GM12878 (cell line): ENCODE results near the gene NFKBIE. TPM values are rescaled to one million over a fixed set of nuclear protein-coding genes. Genes with fewer than 3 reads are reported as not detected.
A peak's percentile ranks its signal among the peaks of the same experiment; 100 is the strongest.

Experiments
- ASH2L ChIP-seq: fragments of 300-600, 200-600 bp; sonication (generic); IDR thresholded peaks from 2 replicates; pipeline ENCODE4 v1.6.1; 2017; ENCODE audit warnings: low read depth, mild to moderate bottlenecking, borderline replicate concordance
- BACH1 ChIP-seq: fragments of 450-650 bp; IDR thresholded peaks from 2 replicates; pipeline ENCODE4 v1.6.1; 2017; ENCODE audit warnings: mild to moderate bottlenecking, borderline replicate concordance
- CTCF ChIP-seq, 3 experiments: IDR thresholded peaks in 2 of 3; conservative IDR thresholded peaks in 1 of 3; 2 replicates each; pipeline ENCODE4 v1.5.1; 2011; ENCODE audit warnings: low read depth in 3 of 3, low read length in 3 of 3, mild to moderate bottlenecking in 3 of 3, control low read depth in 2 of 3, moderate library complexity in 2 of 3, inconsistent platforms in 1 of 3, mixed read lengths in 1 of 3; ENCODE audit not compliant: control insufficient read depth in 2 of 3, insufficient read depth in 1 of 3; ENCODE audit errors: extremely low read depth in 1 of 3
- EGR1 ChIP-seq, 2 experiments: IDR thresholded peaks; 1 replicate in 1 of 2; 2 replicates in 1 of 2; pipeline ENCODE4 v1.6.1; 2011 to 2012; ENCODE audit warnings: low read depth in 2 of 2, low read length in 2 of 2, borderline replicate concordance in 1 of 2, mild to moderate bottlenecking in 1 of 2, moderate library complexity in 1 of 2
- IRF3 ChIP-seq: fragments of 450-650 bp; IDR thresholded peaks from 2 replicates; pipeline ENCODE4 v1.6.1; 2014; ENCODE audit warnings: mild to moderate bottlenecking
- IRF5 ChIP-seq: fragments of 450-650 bp; IDR thresholded peaks from 2 replicates; pipeline ENCODE4 v1.6.1; 2017; ENCODE audit warnings: borderline replicate concordance
- MTA3 ChIP-seq: IDR thresholded peaks from 2 replicates; pipeline ENCODE4 v1.6.1; 2012; ENCODE audit warnings: low read length, inconsistent platforms, borderline replicate concordance
- MYC ChIP-seq: IDR thresholded peaks from 2 replicates; pipeline ENCODE4 v1.6.1; 2011; ENCODE audit warnings: mild to moderate bottlenecking, low read length, moderate library complexity, inconsistent platforms; ENCODE audit not compliant: insufficient read depth, insufficient replicate concordance, insufficient read length, severe bottlenecking
- NR2C2 ChIP-seq: IDR thresholded peaks from 2 replicates; pipeline ENCODE4 v1.6.1; 2011; ENCODE audit warnings: borderline replicate concordance, low read depth; ENCODE audit not compliant: control insufficient read depth, insufficient read length
- NR2F1 ChIP-seq: fragments of 450-650 bp; conservative IDR thresholded peaks from 2 replicates; pipeline ENCODE4 v1.6.1; 2017; ENCODE audit warnings: mild to moderate bottlenecking
- POLR2A ChIP-seq: IDR thresholded peaks from 2 replicates; pipeline ENCODE4 v1.6.1; 2011; ENCODE audit warnings: low read depth, mild to moderate bottlenecking, low read length
- POLR2AphosphoS5 ChIP-seq: IDR thresholded peaks from 2 replicates; pipeline ENCODE4 v1.6.1; 2011; ENCODE audit warnings: mild to moderate bottlenecking, low read length, inconsistent platforms
- RB1 ChIP-seq: fragments of 450-650 bp; formaldehyde crosslinking; IDR thresholded peaks from 2 replicates; pipeline ENCODE4 v1.6.1; 2017; ENCODE audit warnings: mild to moderate bottlenecking, borderline replicate concordance
- STAT3 ChIP-seq: IDR thresholded peaks from 2 replicates; pipeline ENCODE4 v1.6.1; 2011; ENCODE audit warnings: low read depth, low read length, improper control_type of control experiment
- TAF1 ChIP-seq: IDR thresholded peaks from 2 replicates; pipeline ENCODE4 v1.6.1; 2011; ENCODE audit warnings: mild to moderate bottlenecking, low read depth, low read length, borderline replicate concordance
- ZBED1 ChIP-seq: IDR thresholded peaks from 2 replicates; pipeline ENCODE4 v1.6.1; 2016; ENCODE audit warnings: borderline replicate concordance
- ZNF207 ChIP-seq: fragments of 450-650 bp; IDR thresholded peaks from 2 replicates; pipeline ENCODE4 v1.6.1; 2014; ENCODE audit warnings: antibody characterized with exemption, mild to moderate bottlenecking, borderline replicate concordance
- ZNF622 ChIP-seq: fragments of 450-650 bp; IDR thresholded peaks from 2 replicates; pipeline ENCODE4 v1.6.1; 2017; ENCODE audit warnings: mild to moderate bottlenecking, inconsistent platforms
- polyA plus RNA-seq, 11 experiments: library from polyadenylated mRNA; depleted of rRNA in 4 of 11; unstranded in 6 of 11; stranded (reverse) in 5 of 11; fragments of >200 nt; fragmentation: Nextera tagmentation in 4 of 11; fragmentation: Illumina TruSeq in 1 of 11; extraction: Ambion mirVana in 4 of 11; extraction: Trizol in 1 of 11; gene quantifications; 1 replicate in 1 of 11; 2 replicates in 10 of 11; pipeline versions ENCODE4 v1.2.1 to v1.2.3, GENCODE V29; 2011 to 2016; ENCODE audit warnings: inconsistent platforms in 2 of 11, missing spikeins in 2 of 11, low read depth in 1 of 11
- total RNA-seq, 4 experiments: library from RNA; depleted of rRNA in 3 of 4; stranded (reverse); fragments of >200 nt in 3 of 4; fragmentation: Illumina TruSeq in 1 of 4; extraction: Trizol in 1 of 4; gene quantifications; 2 replicates each; pipeline versions ENCODE4 v1.2.1 to v1.2.3, GENCODE V29; 2013 to 2021

The NFKBIE gene
- total and polyA plus RNA-seq, 10 of the 15 experiments (the other 5 are each of a cell fraction or from before 2014, with no cell fraction given): 10.4 to 106 (median 38.8) TPM

GRCh38 chr6:44247338-44248302 lies 17.7 kb downstream of the NFKBIE start (continued):
- peak in 1 of 2 experiments; percentile 54; a peak in 1 of 3 replicates for TF ChIP-seq EGR1 (IDR thresholded peaks at IDR 0.05; ENCODE audit: borderline replicate concordance in 1 of 2, low read depth in 2 of 2, low read length in 2 of 2)
- TF ChIP-seq POLR2A: peak; percentile 83
- TF ChIP-seq NR2C2: no peak
- TF ChIP-seq ASH2L: no peak
- no peak for TF ChIP-seq MTA3
- no peak for TF ChIP-seq STAT3
- TF ChIP-seq CTCF (IDR thresholded peaks at IDR 0.05 in 2 of 3, conservative IDR thresholded peaks at IDR 0.05 in 1 of 3; ENCODE audit: control insufficient read depth in 2 of 3, extremely low read depth in 1 of 3, insufficient read depth in 1 of 3, low read depth in 3 of 3, low read length in 3 of 3): no peak
- peak; percentile 98 for TF ChIP-seq BACH1
- TF ChIP-seq ZNF207: no peak; the same call in none of the 2 replicates
- TF ChIP-seq POLR2AphosphoS5: peak; percentile 13
- no peak for TF ChIP-seq RB1
- TF ChIP-seq IRF3: no peak
- TF ChIP-seq NR2F1: no peak
- no peak for TF ChIP-seq ZNF622
- peak; percentile 95 for TF ChIP-seq MYC
- no peak for TF ChIP-seq IRF5
- no peak; the same call in 1 of the 2 replicates for TF ChIP-seq ZBED1
- TF ChIP-seq TAF1: no peak
- TF ChIP-seq, all 136 proteins: peak for 28
